HCT116 (cell line): ENCODE measurements around the gene MYCL.

Experiments used
- CEBPB ChIP-seq: IDR thresholded peaks from 2 replicates; pipeline ENCODE4 v1.6.1; 2012; ENCODE audit warnings: low read depth
- EZH2 ChIP-seq: fragments of 200-600 bp; sonication (generic); IDR thresholded peaks from 2 replicates; pipeline ENCODE4 v1.6.1; 2017; ENCODE audit warnings: antibody characterized with exemption, mixed run types
- EZH2phosphoT487 ChIP-seq: fragments of 200-600 bp; IDR thresholded peaks from 2 replicates; pipeline ENCODE4 v1.6.1; 2018; ENCODE audit warnings: antibody characterized with exemption, borderline replicate concordance
- JUND ChIP-seq: IDR thresholded peaks from 2 replicates; pipeline ENCODE4 v1.6.1; 2012
- POLR2A ChIP-seq: IDR thresholded peaks from 2 replicates; pipeline ENCODE4 v1.7.0; 2011; ENCODE audit warnings: borderline replicate concordance; ENCODE audit not compliant: insufficient read depth, insufficient read length; ENCODE audit errors: extremely low read depth
- RAD21 ChIP-seq: IDR thresholded peaks from 2 replicates; pipeline ENCODE4 v1.6.1; 2012; ENCODE audit warnings: low read depth, mild to moderate bottlenecking
- SIN3A ChIP-seq: IDR thresholded peaks from 2 replicates; pipeline ENCODE4 v1.6.1; 2012; ENCODE audit warnings: low read depth
- SRF ChIP-seq: IDR thresholded peaks from 2 replicates; pipeline ENCODE4 v1.6.1; 2012; ENCODE audit warnings: low read depth
- YY1 ChIP-seq: IDR thresholded peaks from 2 replicates; pipeline ENCODE4 v1.6.1; 2011; ENCODE audit warnings: low read length, low read depth, moderate library complexity, mild to moderate bottlenecking; ENCODE audit not compliant: insufficient replicate concordance; ENCODE audit errors: extremely low read depth
- ZFX ChIP-seq: fragments of 450-650 bp; IDR thresholded peaks from 2 replicates; pipeline ENCODE4 v1.6.1; 2017
- ZNF274 ChIP-seq: fragments of 200-500 bp; sonication (Bioruptor generic); IDR thresholded peaks from 2 replicates; pipeline ENCODE4 v1.6.1; 2014; ENCODE audit warnings: mild to moderate bottlenecking, low read depth, low read length, inconsistent platforms
- TF ChIP-seq, protein P1 (sequence below): IDR thresholded peaks from 2 replicates; pipeline ENCODE4 v1.6.1; 2012; ENCODE audit warnings: low read depth
- TF ChIP-seq, protein P2 (sequence below), 3 experiments: fragments of 200-600 bp in 1 of 3; sonication (generic) in 1 of 3; IDR thresholded peaks in 2 of 3; conservative IDR thresholded peaks in 1 of 3; 2 replicates each; pipeline ENCODE4 v1.5.1; 2012 to 2017; ENCODE audit warnings: low read depth in 2 of 3, low read length in 2 of 3, antibody characterized with exemption in 1 of 3, borderline replicate concordance in 1 of 3, control low read depth in 1 of 3, mild to moderate bottlenecking in 1 of 3, mixed read lengths in 1 of 3, mixed run types in 1 of 3, moderate library complexity in 1 of 3; ENCODE audit not compliant: insufficient read depth in 1 of 3
- TF ChIP-seq, protein P3 (sequence below): IDR thresholded peaks from 2 replicates; pipeline ENCODE4 v1.6.1; 2012

DNA sequence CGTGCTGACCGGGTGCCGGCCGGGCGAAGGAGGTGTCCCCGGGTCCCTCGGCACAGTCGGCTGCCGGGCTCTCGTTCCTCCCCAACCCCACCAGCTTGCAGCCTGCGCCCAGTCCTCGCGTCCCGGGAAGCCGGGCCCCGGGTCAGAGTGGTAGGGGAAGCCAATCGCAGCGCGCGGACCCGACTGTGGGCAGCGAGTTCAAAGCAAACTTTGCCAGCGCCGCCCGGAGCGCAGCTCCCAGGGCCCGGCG, 328 bp downstream of the MYCL start:
- TF ChIP-seq, protein P1, sequence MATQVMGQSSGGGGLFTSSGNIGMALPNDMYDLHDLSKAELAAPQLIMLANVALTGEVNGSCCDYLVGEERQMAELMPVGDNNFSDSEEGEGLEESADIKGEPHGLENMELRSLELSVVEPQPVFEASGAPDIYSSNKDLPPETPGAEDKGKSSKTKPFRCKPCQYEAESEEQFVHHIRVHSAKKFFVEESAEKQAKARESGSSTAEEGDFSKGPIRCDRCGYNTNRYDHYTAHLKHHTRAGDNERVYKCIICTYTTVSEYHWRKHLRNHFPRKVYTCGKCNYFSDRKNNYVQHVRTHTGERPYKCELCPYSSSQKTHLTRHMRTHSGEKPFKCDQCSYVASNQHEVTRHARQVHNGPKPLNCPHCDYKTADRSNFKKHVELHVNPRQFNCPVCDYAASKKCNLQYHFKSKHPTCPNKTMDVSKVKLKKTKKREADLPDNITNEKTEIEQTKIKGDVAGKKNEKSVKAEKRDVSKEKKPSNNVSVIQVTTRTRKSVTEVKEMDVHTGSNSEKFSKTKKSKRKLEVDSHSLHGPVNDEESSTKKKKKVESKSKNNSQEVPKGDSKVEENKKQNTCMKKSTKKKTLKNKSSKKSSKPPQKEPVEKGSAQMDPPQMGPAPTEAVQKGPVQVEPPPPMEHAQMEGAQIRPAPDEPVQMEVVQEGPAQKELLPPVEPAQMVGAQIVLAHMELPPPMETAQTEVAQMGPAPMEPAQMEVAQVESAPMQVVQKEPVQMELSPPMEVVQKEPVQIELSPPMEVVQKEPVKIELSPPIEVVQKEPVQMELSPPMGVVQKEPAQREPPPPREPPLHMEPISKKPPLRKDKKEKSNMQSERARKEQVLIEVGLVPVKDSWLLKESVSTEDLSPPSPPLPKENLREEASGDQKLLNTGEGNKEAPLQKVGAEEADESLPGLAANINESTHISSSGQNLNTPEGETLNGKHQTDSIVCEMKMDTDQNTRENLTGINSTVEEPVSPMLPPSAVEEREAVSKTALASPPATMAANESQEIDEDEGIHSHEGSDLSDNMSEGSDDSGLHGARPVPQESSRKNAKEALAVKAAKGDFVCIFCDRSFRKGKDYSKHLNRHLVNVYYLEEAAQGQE: no peak
- TF ChIP-seq SIN3A: no peak
- TF ChIP-seq, protein P2, sequence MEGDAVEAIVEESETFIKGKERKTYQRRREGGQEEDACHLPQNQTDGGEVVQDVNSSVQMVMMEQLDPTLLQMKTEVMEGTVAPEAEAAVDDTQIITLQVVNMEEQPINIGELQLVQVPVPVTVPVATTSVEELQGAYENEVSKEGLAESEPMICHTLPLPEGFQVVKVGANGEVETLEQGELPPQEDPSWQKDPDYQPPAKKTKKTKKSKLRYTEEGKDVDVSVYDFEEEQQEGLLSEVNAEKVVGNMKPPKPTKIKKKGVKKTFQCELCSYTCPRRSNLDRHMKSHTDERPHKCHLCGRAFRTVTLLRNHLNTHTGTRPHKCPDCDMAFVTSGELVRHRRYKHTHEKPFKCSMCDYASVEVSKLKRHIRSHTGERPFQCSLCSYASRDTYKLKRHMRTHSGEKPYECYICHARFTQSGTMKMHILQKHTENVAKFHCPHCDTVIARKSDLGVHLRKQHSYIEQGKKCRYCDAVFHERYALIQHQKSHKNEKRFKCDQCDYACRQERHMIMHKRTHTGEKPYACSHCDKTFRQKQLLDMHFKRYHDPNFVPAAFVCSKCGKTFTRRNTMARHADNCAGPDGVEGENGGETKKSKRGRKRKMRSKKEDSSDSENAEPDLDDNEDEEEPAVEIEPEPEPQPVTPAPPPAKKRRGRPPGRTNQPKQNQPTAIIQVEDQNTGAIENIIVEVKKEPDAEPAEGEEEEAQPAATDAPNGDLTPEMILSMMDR (IDR thresholded peaks at IDR 0.05 in 2 of 3, conservative IDR thresholded peaks at IDR 0.05 in 1 of 3; ENCODE audit: borderline replicate concordance in 1 of 3, insufficient read depth in 1 of 3, low read depth in 2 of 3, low read length in 2 of 3): no peak
- no peak for TF ChIP-seq POLR2A
- no peak for TF ChIP-seq JUND
- TF ChIP-seq CEBPB: no peak
- no peak for TF ChIP-seq ZNF274
- no peak for TF ChIP-seq RAD21
- no peak for TF ChIP-seq SRF
- TF ChIP-seq, protein P3, sequence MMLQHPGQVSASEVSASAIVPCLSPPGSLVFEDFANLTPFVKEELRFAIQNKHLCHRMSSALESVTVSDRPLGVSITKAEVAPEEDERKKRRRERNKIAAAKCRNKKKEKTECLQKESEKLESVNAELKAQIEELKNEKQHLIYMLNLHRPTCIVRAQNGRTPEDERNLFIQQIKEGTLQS: no peak
- no peak for TF ChIP-seq EZH2
- no peak for TF ChIP-seq EZH2phosphoT487
- no peak for TF ChIP-seq YY1
- TF ChIP-seq ZFX: peak; percentile 45; the same call in 1 of the 2 replicates
